Cardiac septum (tissue), 1 donor: Measurements from ENCODE around the gene ADCYAP1. TPM values are rescaled to one million over a fixed set of nuclear protein-coding genes. Genes with fewer than 3 reads are reported as not detected.

Experiments used
- DNase-seq: peaks from one replicate; pipeline ENCODE4 v3.0.0-alpha.2; 2020; ENCODE audit warnings: low spot score
- intact Hi-C: fragments of 100-400 bp; cut with DNase I; formaldehyde crosslinking; loops from one replicate; pipeline ENCODE4 v1.14.0; 2022
- total RNA-seq: library from RNA; stranded (reverse); fragmentation: NEBNext Ultra II Directional; extraction: Animal tissue kit (Norgen Biotek cat#: 25700); gene quantifications from one replicate; pipeline ENCODE4 v1.2.1, GENCODE V29; 2021
- donor health status: DM: no; HTN: no; CAD: no.

Gene ADCYAP1
- total RNA-seq, 1 donor from 2014 or later, result 0.22 TPM

GRCh38 chr18:907885-908757 lies 3.5 kb downstream of the ADCYAP1 start:
- intact Hi-C loops, result no loop called here
- no peak for DNase-seq

DNA sequence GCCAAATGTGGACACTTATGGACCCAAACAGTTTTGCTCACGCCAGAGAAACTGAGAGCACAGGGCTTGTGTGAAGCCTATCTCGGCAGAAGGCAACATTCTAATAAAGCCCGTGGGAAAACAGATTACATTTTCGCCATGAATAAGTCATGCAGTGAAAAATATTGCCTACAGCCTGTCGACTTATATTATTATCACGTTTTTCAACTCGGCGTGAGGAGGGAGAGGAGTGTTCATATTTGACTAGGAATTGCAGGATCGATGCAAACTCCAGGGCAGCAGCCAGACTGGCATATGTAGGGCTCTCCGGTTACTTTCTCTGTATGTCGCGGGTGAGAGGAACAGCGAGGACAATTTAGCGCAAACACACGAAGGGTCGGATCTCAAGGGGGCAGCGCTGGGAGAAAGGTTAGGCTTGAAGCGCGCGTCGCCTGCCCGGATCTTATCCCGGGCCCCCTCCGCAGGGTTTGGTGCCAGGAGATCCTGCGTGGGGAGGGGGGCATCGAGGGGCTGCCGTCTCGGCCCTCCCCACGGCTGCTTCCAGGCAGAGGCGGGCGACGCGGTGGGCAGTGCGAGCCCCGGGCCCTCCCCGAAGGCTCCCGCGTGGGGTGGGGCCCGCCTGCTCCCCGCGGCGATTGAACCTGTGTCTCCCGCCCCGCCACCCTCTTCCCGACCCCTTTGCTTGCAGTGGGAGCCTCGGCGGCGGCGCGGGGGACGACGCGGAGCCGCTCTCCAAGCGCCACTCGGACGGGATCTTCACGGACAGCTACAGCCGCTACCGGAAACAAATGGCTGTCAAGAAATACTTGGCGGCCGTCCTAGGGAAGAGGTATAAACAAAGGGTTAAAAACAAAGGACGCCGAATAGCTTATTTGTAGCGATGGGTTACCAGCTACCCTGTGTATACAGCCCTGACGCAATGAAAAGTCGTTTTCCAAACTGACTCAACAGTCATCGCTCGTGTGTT lies 4.4 kb downstream of the ADCYAP1 start:
- no peak for DNase-seq
- intact Hi-C loops, result no loop called here

DNA sequence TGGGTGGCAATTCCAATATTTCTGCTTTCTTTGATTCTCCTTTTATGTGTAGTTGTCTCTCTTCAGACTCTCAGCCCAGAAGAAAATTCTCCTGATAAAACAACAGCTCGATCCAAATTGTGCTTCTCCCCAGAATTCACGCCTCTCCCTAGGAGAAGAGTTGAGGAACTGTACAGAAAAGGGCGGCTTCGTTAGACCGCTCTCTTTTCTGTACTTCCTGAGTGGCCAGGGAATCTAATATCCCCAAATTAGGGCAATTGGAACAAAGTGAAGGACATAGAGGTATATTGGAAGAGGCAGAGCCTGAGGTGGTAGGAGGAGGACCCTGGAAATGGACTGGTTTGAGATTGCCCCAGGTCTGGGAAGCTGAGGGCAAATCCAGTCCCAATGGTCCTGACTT lies 5.6 kb downstream of the ADCYAP1 start:
- no peak for DNase-seq
- intact Hi-C loops, result no loop called here

GRCh38 chr18:911025-911424 lies 6.4 kb downstream of the ADCYAP1 start:
- intact Hi-C loops, result no loop called here
- DNase-seq, result no peak

GRCh38 chr18:911486-911885 lies 6.8 kb downstream of the ADCYAP1 start:
- intact Hi-C loops, result no loop called here
- no peak for DNase-seq

DNA sequence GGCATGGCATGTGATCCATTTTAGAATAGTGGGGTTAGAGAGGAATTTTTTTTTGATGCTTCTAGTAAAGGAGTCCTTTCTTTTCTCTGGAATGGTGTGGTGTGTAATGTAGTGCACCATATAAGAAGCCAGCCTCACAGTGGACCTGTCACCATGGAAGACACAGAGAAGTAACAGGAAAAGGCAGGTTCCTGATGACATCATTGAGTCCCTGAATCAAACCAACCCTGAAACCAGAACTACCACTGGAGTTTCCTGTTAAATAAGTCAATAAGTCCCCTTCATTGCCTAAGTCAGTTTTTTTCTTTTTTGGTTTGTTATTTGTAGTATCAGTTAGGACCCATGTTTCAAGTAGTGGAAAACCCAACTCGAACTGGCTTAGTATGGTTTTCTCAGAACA lies 11.9 kb downstream of the ADCYAP1 start:
- DNase-seq, result no peak
- intact Hi-C loops, result no loop called here

GRCh38 chr18:919078-919477 lies 14.4 kb downstream of the ADCYAP1 start:
- no peak for DNase-seq
- intact Hi-C loops, result no loop called here

DNA sequence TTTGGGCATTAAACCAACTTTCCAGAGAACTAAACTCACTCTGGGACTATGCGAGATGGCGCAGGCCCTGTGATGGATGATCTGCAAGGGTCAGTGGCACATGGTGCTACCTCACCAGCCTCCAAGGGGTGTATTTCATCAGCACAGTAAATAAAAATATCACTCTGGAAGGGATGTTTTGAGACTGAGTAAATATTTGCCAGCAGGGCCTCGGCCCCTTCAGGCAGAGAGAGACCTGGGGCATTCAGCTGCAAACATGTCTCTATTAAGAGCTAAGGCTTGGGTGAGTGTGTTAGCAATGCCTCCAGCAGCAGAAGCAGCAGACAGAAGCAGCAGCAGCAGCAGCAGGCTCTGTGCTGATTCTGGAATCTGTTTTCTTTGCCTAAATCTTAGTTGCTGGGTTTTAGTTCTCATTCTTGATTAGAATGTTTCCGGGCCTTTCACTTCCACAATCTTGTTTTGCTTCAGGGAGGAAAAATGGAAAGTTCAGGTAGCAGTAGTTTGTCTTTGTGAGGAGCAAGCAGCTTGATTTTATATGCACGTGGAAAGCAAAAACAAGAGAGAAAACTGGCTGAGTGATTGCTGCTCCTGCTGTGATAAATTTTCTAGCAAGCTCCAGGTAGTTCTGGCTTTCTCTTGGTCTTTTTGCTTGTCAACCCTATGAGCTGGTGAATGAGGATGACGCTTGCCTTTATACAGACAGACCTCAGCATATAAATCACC lies 18.6 kb downstream of the ADCYAP1 start:
- intact Hi-C loops, result no loop called here
- no peak for DNase-seq

GRCh38 chr18:924987-925386 lies 20.3 kb downstream of the ADCYAP1 start:
- intact Hi-C loops, result no loop called here
- no peak for DNase-seq

- DNase-seq, result no peak
- intact Hi-C loops, result no loop called here
Observed at GRCh38 chr18:926946-927345, 22.3 kb downstream of the ADCYAP1 start.

- intact Hi-C loops, result no loop called here
- no peak for DNase-seq
Observed at GRCh38 chr18:933082-933481, 28.4 kb downstream of the ADCYAP1 start.

- intact Hi-C loops, result no loop called here
- no peak for DNase-seq
Observed at GRCh38 chr18:934518-935133, 30.0 kb downstream of the ADCYAP1 start.

GRCh38 chr18:936941-937340 lies 32.3 kb downstream of the ADCYAP1 start:
- intact Hi-C loops, result no loop called here
- no peak for DNase-seq

- DNase-seq, result no peak
- intact Hi-C loops, result no loop called here
Observed at GRCh38 chr18:939166-939565, 34.5 kb downstream of the ADCYAP1 start.

GRCh38 chr18:939958-940357 lies 35.3 kb downstream of the ADCYAP1 start:
- DNase-seq, result no peak
- intact Hi-C loops, result no loop called here

GRCh38 chr18:941331-941730 lies 36.7 kb downstream of the ADCYAP1 start:
- intact Hi-C loops, result no loop called here
- no peak for DNase-seq

- intact Hi-C loops, result no loop called here
- DNase-seq, result no peak
Observed at GRCh38 chr18:944440-944839, 39.8 kb downstream of the ADCYAP1 start.

GRCh38 chr18:949724-950631 lies 45.3 kb downstream of the ADCYAP1 start:
- intact Hi-C loops, result no loop called here
- DNase-seq, result no peak
